ENCODE results near the gene ZC3H6. TPM values are rescaled to one million over a fixed set of nuclear protein-coding genes. Genes with fewer than 3 reads are reported as not detected.
"Not testable (repeated sequence)": the region's sequence is repeated elsewhere in the genome, so short reads cannot be mapped to it uniquely, and the experiment has no call there.

The ZC3H6 gene
- total RNA-seq, 2 experiments from 2014 or later: 18.5 to 18.7 TPM

GRCh38 chr2:112342067-112342550 is 66.7 kb downstream of the ZC3H6 start:
- intact Hi-C loops (cut with micrococcal nuclease): no loop called here
- H3K4me3 Mint-ChIP-seq: no peak overlapping the region
- no peaks in the 10 kb centered on the region for H3K36me3 Mint-ChIP-seq (ENCODE audit: low read depth)

GRCh38 chr2:112343827-112344585 is 68.6 kb downstream of the ZC3H6 start:
- CTCF ChIA-PET: interaction anchor here (0.6 to 1.3 kb wide), 3 partner anchors 84 to 222 kb away, joined by 3 to 5 read pairs (median 4); no protein-coding TSS in a partner anchor
- Mint-ChIP-seq H3K9me3 (no peaks in the 10 kb centered on the region), H3K27me3 (ENCODE audit: low read depth) (no peaks in the 10 kb centered on the region), H3K27ac (no peak overlapping the region), H3K4me3 (no peak overlapping the region), H3K36me3 (ENCODE audit: low read depth) (no peaks in the 10 kb centered on the region), H3K4me1 (ENCODE audit: low read depth) (peaks cover 10% of the 10 kb centered on the region)
- intact Hi-C loops (cut with micrococcal nuclease): no loop called here
- DNase-seq: peak; percentile 7

More at GRCh38 chr2:112342067-112342550, 66.7 kb downstream of the ZC3H6 start:
- Mint-ChIP-seq H3K9me3 (no peaks in the 10 kb centered on the region), H3K4me1 (ENCODE audit: low read depth) (peaks cover 10% of the 10 kb centered on the region), H3K27me3 (ENCODE audit: low read depth) (no peaks in the 10 kb centered on the region), H3K27ac (no peak overlapping the region)
- no peak for DNase-seq
- CTCF ChIA-PET: no interaction called here

- Mint-ChIP-seq H3K9me3 (no peaks in the 10 kb centered on the region), H3K4me1 (ENCODE audit: low read depth) (peaks cover 10% of the 10 kb centered on the region), H3K27me3 (ENCODE audit: low read depth) (no peaks in the 10 kb centered on the region), H3K4me3 (no peak overlapping the region), H3K27ac (no peak overlapping the region), H3K36me3 (ENCODE audit: low read depth) (no peaks in the 10 kb centered on the region)
- no peak for DNase-seq
- intact Hi-C loops (cut with micrococcal nuclease): no loop called here
- CTCF ChIA-PET: no interaction called here
Observed at GRCh38 chr2:112345030-112346027, 69.9 kb downstream of the ZC3H6 start.

GRCh38 chr2:112352292-112352691 is 76.9 kb downstream of the ZC3H6 start:
- intact Hi-C loops (cut with micrococcal nuclease); H3K4me1 Mint-ChIP-seq (ENCODE audit: low read depth); H3K36me3 Mint-ChIP-seq (ENCODE audit: low read depth); H3K27me3 Mint-ChIP-seq (ENCODE audit: low read depth); H3K27ac Mint-ChIP-seq; H3K4me3 Mint-ChIP-seq; CTCF ChIA-PET; DNase-seq; H3K9me3 Mint-ChIP-seq: not testable (repeated sequence)

GRCh38 chr2:112352809-112353603 is 77.6 kb downstream of the ZC3H6 start:
- intact Hi-C loops (cut with micrococcal nuclease); H3K4me3 Mint-ChIP-seq; H3K4me1 Mint-ChIP-seq (ENCODE audit: low read depth); CTCF ChIA-PET; H3K36me3 Mint-ChIP-seq (ENCODE audit: low read depth); H3K27ac Mint-ChIP-seq; H3K27me3 Mint-ChIP-seq (ENCODE audit: low read depth); DNase-seq; H3K9me3 Mint-ChIP-seq: not testable (repeated sequence)

GRCh38 chr2:112354335-112354734 is 78.9 kb downstream of the ZC3H6 start:
- H3K9me3 Mint-ChIP-seq; H3K27ac Mint-ChIP-seq; H3K4me3 Mint-ChIP-seq; H3K4me1 Mint-ChIP-seq (ENCODE audit: low read depth); intact Hi-C loops (cut with micrococcal nuclease); H3K27me3 Mint-ChIP-seq (ENCODE audit: low read depth); H3K36me3 Mint-ChIP-seq (ENCODE audit: low read depth); DNase-seq; CTCF ChIA-PET: not testable (repeated sequence)

GRCh38 chr2:112360055-112360454 is 84.7 kb downstream of the ZC3H6 start:
- intact Hi-C loops (cut with micrococcal nuclease); H3K9me3 Mint-ChIP-seq; H3K27me3 Mint-ChIP-seq (ENCODE audit: low read depth); H3K27ac Mint-ChIP-seq; H3K4me1 Mint-ChIP-seq (ENCODE audit: low read depth); CTCF ChIA-PET; H3K4me3 Mint-ChIP-seq; DNase-seq; H3K36me3 Mint-ChIP-seq (ENCODE audit: low read depth): not testable (repeated sequence)

Other genes starting within 250 kb of the ZC3H6 start
- gene TMEM87B, start 220.3 kb upstream of the ZC3H6 start, total RNA-seq: 10 to 100 TPM; 10.5 to 12.0 TPM
- 10 to 100 TPM; 34.5 to 39.0 TPM for gene FBLN7, start 137.2 kb upstream of the ZC3H6 start, total RNA-seq
- 10 to 100 TPM; 15.5 to 18.7 TPM for gene ZC3H8, start 20.6 kb upstream of the ZC3H6 start, total RNA-seq
- 10 to 100 TPM; 12.5 to 13.0 TPM for gene RGPD8, start 158.0 kb downstream of the ZC3H6 start, total RNA-seq
- 10 to 100 TPM; 20.2 to 21.3 TPM for gene TTL, start 206.6 kb downstream of the ZC3H6 start, total RNA-seq

Measured in activated naive CD4-positive, alpha-beta T cell treated with anti-CD3 and anti-CD28 coated beads for 36 hours (primary cell).